K562 (cell line): Measurements from ENCODE around the gene ZNF428. TPM values are rescaled to one million over a fixed set of nuclear protein-coding genes. Genes with fewer than 3 reads are reported as not detected.

Source experiments
- ARNT ChIP-seq, 2 experiments: fragments of 450-650 bp; IDR thresholded peaks; 2 replicates each; pipeline ENCODE4 v1.6.1; 2016; ENCODE audit warnings: mild to moderate bottlenecking in 1 of 2
- CBFA2T2 ChIP-seq: fragments of 450-650 bp; conservative IDR thresholded peaks from 2 replicates; pipeline ENCODE4 v1.6.1; 2017; ENCODE audit warnings: mild to moderate bottlenecking
- CREB1 ChIP-seq, 2 experiments: sonication (generic) in 1 of 2; formaldehyde crosslinking in 1 of 2; IDR thresholded peaks; 2 replicates each; pipeline versions ENCODE4 v1.6.1 to v1.8.0; 2012 to 2022; ENCODE audit warnings: inconsistent platforms in 1 of 2, mild to moderate bottlenecking in 1 of 2, missing genetic modification reagents in 1 of 2, moderate library complexity in 1 of 2
- CREBBP ChIP-seq: IDR thresholded peaks from one replicate; pipeline ENCODE4 v1.6.1; 2012; ENCODE audit warnings: low read depth, mild to moderate bottlenecking, control low read depth, inconsistent platforms, low read length
- ETV5 ChIP-seq: sonication (generic); formaldehyde crosslinking; IDR thresholded peaks from 2 replicates; pipeline ENCODE4 v1.4.0; 2020; ENCODE audit warnings: low read depth, mild to moderate bottlenecking, missing genetic modification reagents
- HNRNPUL1 ChIP-seq: fragments of 200-400 bp; formaldehyde crosslinking; IDR thresholded peaks from 2 replicates; pipeline ENCODE4 v1.6.1; 2017; ENCODE audit warnings: low read length
- IFI16 ChIP-seq: fragments of 250-450 bp; sonication (Bioruptor Pico); IDR thresholded peaks from 2 replicates; pipeline ENCODE4 v2.1.2; 2022; ENCODE audit warnings: mild to moderate bottlenecking, inconsistent platforms
- KAT2B ChIP-seq: IDR thresholded peaks from one replicate; pipeline ENCODE4 v1.6.1; 2012; ENCODE audit warnings: low read depth, mild to moderate bottlenecking, control low read depth, inconsistent platforms, low read length, moderate library complexity
- LCOR ChIP-seq: sonication (generic); formaldehyde crosslinking; IDR thresholded peaks from 2 replicates; pipeline ENCODE4 v1.8.0; 2022; ENCODE audit warnings: mild to moderate bottlenecking, missing genetic modification reagents
- MEF2A ChIP-seq: IDR thresholded peaks from 2 replicates; pipeline ENCODE4 v1.6.1; 2011; ENCODE audit warnings: low read depth, mild to moderate bottlenecking, low read length, moderate library complexity; ENCODE audit not compliant: control insufficient read depth
- MTA2 ChIP-seq: fragments of 450-650 bp; IDR thresholded peaks from 2 replicates; pipeline ENCODE4 v1.6.1; 2016; ENCODE audit warnings: low read depth
- MYBL2 ChIP-seq, 2 experiments: fragments of 450-650 bp in 1 of 2; sonication (generic) in 1 of 2; formaldehyde crosslinking in 1 of 2; IDR thresholded peaks; 2 replicates each; pipeline versions ENCODE4 v1.6.1 to v1.8.1; 2017 to 2022; ENCODE audit warnings: borderline replicate concordance in 1 of 2, inconsistent platforms in 1 of 2, low read depth in 1 of 2, mild to moderate bottlenecking in 1 of 2, missing genetic modification reagents in 1 of 2, moderate library complexity in 1 of 2
- RFX7 ChIP-seq: fragments of 250-450 bp; sonication (Bioruptor Pico); IDR thresholded peaks from 2 replicates; pipeline ENCODE4 v1.5.1; 2021; ENCODE audit warnings: mild to moderate bottlenecking
- SP1 ChIP-seq: sonication (generic); formaldehyde crosslinking; IDR thresholded peaks from 2 replicates; pipeline ENCODE4 v1.8.1; 2022; ENCODE audit warnings: mild to moderate bottlenecking, missing genetic modification reagents
- STAG1 ChIP-seq: sonication (generic); formaldehyde crosslinking; IDR thresholded peaks from 2 replicates; pipeline ENCODE4 v1.5.0; 2020; ENCODE audit warnings: missing genetic modification reagents, borderline replicate concordance
- TAL1 ChIP-seq: fragments of 450-650 bp; IDR thresholded peaks from 2 replicates; pipeline ENCODE4 v1.6.1; 2016; ENCODE audit warnings: mild to moderate bottlenecking
- TEAD4 ChIP-seq, 2 experiments: sonication (generic) in 1 of 2; formaldehyde crosslinking in 1 of 2; IDR thresholded peaks; 2 replicates each; pipeline versions ENCODE4 v1.6.1 to v1.8.0; 2012 to 2022; ENCODE audit warnings: borderline replicate concordance in 1 of 2, inconsistent platforms in 1 of 2, low read length in 1 of 2, mild to moderate bottlenecking in 1 of 2, missing genetic modification reagents in 1 of 2
- YY1 ChIP-seq, 3 experiments: IDR thresholded peaks; 2 replicates each; pipeline ENCODE4 v1.6.1; 2011; ENCODE audit warnings: low read length in 2 of 3, mild to moderate bottlenecking in 2 of 3, moderate library complexity in 2 of 3, borderline replicate concordance in 1 of 3, control low read depth in 1 of 3, low read depth in 1 of 3; ENCODE audit not compliant: insufficient read depth in 3 of 3, insufficient replicate concordance in 2 of 3, control insufficient read depth in 1 of 3, insufficient read length in 1 of 3; ENCODE audit errors: extremely low read depth in 1 of 3
- ZNF140 ChIP-seq: fragments of 250-450 bp; sonication (Bioruptor Pico); IDR thresholded peaks from 2 replicates; pipeline ENCODE4 v1.8.0; 2021; ENCODE audit warnings: moderate library complexity, mild to moderate bottlenecking, inconsistent platforms
- ZNF431 ChIP-seq: sonication (generic); formaldehyde crosslinking; IDR thresholded peaks from 2 replicates; pipeline ENCODE4 v1.8.0; 2022; ENCODE audit warnings: mild to moderate bottlenecking, missing genetic modification reagents
- ZNF592 ChIP-seq: fragments of 450-650 bp; IDR thresholded peaks from 2 replicates; pipeline ENCODE4 v1.6.1; 2017; ENCODE audit warnings: antibody characterized with exemption, mild to moderate bottlenecking
- polyA plus RNA-seq, 8 experiments: library from polyadenylated mRNA; depleted of rRNA in 4 of 8; stranded (reverse) in 5 of 8; unstranded in 3 of 8; fragments of >200 nt; fragmentation: Nextera tagmentation in 2 of 8; fragmentation: Illumina TruSeq in 1 of 8; extraction: Ambion mirVana in 2 of 8; extraction: Trizol in 1 of 8; gene quantifications; 2 replicates each; pipeline versions ENCODE4 v1.2.1 to v1.2.3, GENCODE V29; 2011 to 2014; ENCODE audit warnings: inconsistent platforms in 1 of 8, missing spikeins in 1 of 8
- total RNA-seq, 7 experiments: library from RNA; depleted of rRNA in 6 of 7; stranded (reverse); fragments of >200 nt in 6 of 7; fragmentation: Illumina TruSeq in 2 of 7; extraction: Trizol in 2 of 7; gene quantifications; 2 replicates each; pipeline versions ENCODE4 v1.2.1 to v1.2.3, GENCODE V29; 2011 to 2021; ENCODE audit warnings: low replicate concordance in 1 of 7

Gene ZNF428
- total and polyA plus RNA-seq, 9 of the 15 experiments (the other 6 are each of a cell fraction or from before 2014, with no cell fraction given) = 0.15 to 85.7 (median 15.9) TPM

GRCh38 chr19:43620061-43621001 is 902 bp upstream of the ZNF428 start (continued):
- TF ChIP-seq MEF2A = no peak
- no peak for TF ChIP-seq IFI16 (CRISPR knock-in tag)
- no peak for TF ChIP-seq RFX7 (CRISPR knock-in tag)
- TF ChIP-seq ZNF431 = no peak
- TF ChIP-seq ARNT (IDR thresholded peaks at IDR 0.05) = no peak
- no peak; the same call in 1 of the 2 replicates for TF ChIP-seq CREB1 (IDR thresholded peaks at IDR 0.05)
- TF ChIP-seq CREB1 (CRISPR knock-in tag; IDR thresholded peaks at IDR 0.05) = no peak
- TF ChIP-seq MYBL2 (IDR thresholded peaks at IDR 0.05; ENCODE audit: low read depth) = no peak
- no peak for TF ChIP-seq MYBL2 (CRISPR knock-in tag; IDR thresholded peaks at IDR 0.05; ENCODE audit: borderline replicate concordance)
- TF ChIP-seq ZNF140 (CRISPR knock-in tag) = no peak
- no peak for TF ChIP-seq KAT2B
- peak; percentile 22; the same call in 1 of the 2 replicates for TF ChIP-seq SP1
- peak in 1 of 3 experiments; percentile 58 for TF ChIP-seq YY1 (IDR thresholded peaks at IDR 0.05; ENCODE audit: borderline replicate concordance in 1 of 3, control insufficient read depth in 1 of 3, extremely low read depth in 1 of 3, insufficient read depth in 3 of 3, insufficient read length in 1 of 3, insufficient replicate concordance in 2 of 3, low read depth in 1 of 3, low read length in 2 of 3)
- TF ChIP-seq MTA2 = peak; percentile 44; the same call in 1 of the 2 replicates
- TF ChIP-seq STAG1 = no peak
- peak; percentile 45; the same call in 1 of the 2 replicates for TF ChIP-seq TEAD4 (IDR thresholded peaks at IDR 0.05; ENCODE audit: low read length)
- TF ChIP-seq TEAD4 (CRISPR knock-in tag; IDR thresholded peaks at IDR 0.05; ENCODE audit: borderline replicate concordance) = no peak
- peak; percentile 74 for TF ChIP-seq TAL1
- 0 out of 2 replicates have a peak, but pooled peaks have one; percentile 23 for TF ChIP-seq LCOR (CRISPR knock-in tag)
- TF ChIP-seq HNRNPUL1 = no peak
- TF ChIP-seq CBFA2T2 = peak; percentile 56
- TF ChIP-seq CREBBP = no peak
- TF ChIP-seq ZNF592 = 0 out of 2 replicates have a peak, but pooled peaks have one; percentile 10
- no peak for TF ChIP-seq ETV5 (CRISPR knock-in tag)
